Upper lobe of left lung (tissue), 6 donors: ENCODE results near the gene SLC2A11. TPM values are rescaled to one million over a fixed set of nuclear protein-coding genes. Genes with fewer than 3 reads are reported as not detected.
"Not testable (repeated sequence)": the region's sequence is repeated elsewhere in the genome, so short reads cannot be mapped to it uniquely, and the experiment has no call there.

Source experiments
- ATAC-seq, 2 donors: fragments of 200-7000 bp; cut with Tn5 transposase; one replicate each; pipeline ENCODE4 v1.9.1; 2022; ENCODE audit warnings: mild to moderate bottlenecking in 2 of 2, moderate library complexity in 2 of 2; ENCODE audit not compliant: low FRiP score in 2 of 2
- DNase-seq, 2 donors: peaks; one replicate each; pipeline ENCODE4 v3.0.0-alpha.2; 2019 to 2020
- H3K27ac ChIP-seq, 4 donors: fragments of 200-600 bp; sonication (generic); one replicate each; pipeline ENCODE4 v1.5.1; 2016 to 2019
- H3K27me3 ChIP-seq, 4 donors: fragments of 200-600 bp; sonication (generic); one replicate each; pipeline ENCODE4 v1.5.1; 2017 to 2019
- H3K36me3 ChIP-seq, 4 donors: fragments of 200-600 bp; sonication (generic); one replicate each; pipeline ENCODE4 v1.5.1; 2016 to 2019
- H3K4me1 ChIP-seq, 4 donors: fragments of 200-600 bp; sonication (generic); one replicate each; pipeline ENCODE4 v1.5.1; 2018 to 2019
- H3K4me3 ChIP-seq, 4 donors: fragments of 200-600 bp; sonication (generic); one replicate each; pipeline ENCODE4 v1.5.1; 2017 to 2019; ENCODE audit warnings: mild to moderate bottlenecking in 2 of 4, moderate library complexity in 1 of 4
- H3K9me3 ChIP-seq, 4 donors: fragments of 200-600 bp; sonication (generic); one replicate each; pipeline ENCODE4 v1.5.1; 2018 to 2019
- EP300 ChIP-seq, 4 donors: sonication (generic); formaldehyde crosslinking; IDR thresholded peaks; one replicate each; pipeline ENCODE4 v1.5.1; 2017; ENCODE audit warnings: antibody characterized with exemption in 4 of 4, control low read depth in 2 of 4
- POLR2A ChIP-seq, 4 donors: fragments of 450-650 bp; IDR thresholded peaks; one replicate each; pipeline ENCODE4 v1.5.1; 2016 to 2017; ENCODE audit warnings: antibody characterized with exemption in 4 of 4, mild to moderate bottlenecking in 2 of 4
- POLR2AphosphoS5 ChIP-seq, 2 donors: sonication (generic); formaldehyde crosslinking; IDR thresholded peaks; one replicate each; pipeline ENCODE4 v1.5.1; 2017; ENCODE audit warnings: antibody characterized with exemption in 2 of 2
- WGBS, 2 donors: methylation state at CpG; one replicate each; pipeline ENCODE4 v1.1.5; 2017 to 2018; 5-methylcytosine and 5-hydroxymethylcytosine counted together
- total RNA-seq, 6 donors: library from RNA; depleted of rRNA in 4 of 6; stranded (reverse); fragments of >200 nt in 4 of 6; gene quantifications; one replicate each; pipeline versions ENCODE4 v1.1.0 to v1.2.1, GENCODE V29; 2016 to 2021
- TF ChIP-seq, protein P1 (sequence below), 6 experiments: fragments of 450-650 bp in 4 of 6; fragments of 200-600 bp in 2 of 6; sonication (generic) in 2 of 6; IDR thresholded peaks; one replicate each; pipeline ENCODE4 v1.5.1; 2016 to 2019; ENCODE audit warnings: antibody characterized with exemption in 6 of 6
- donor health status: DM: no; HTN: no; CAD: no; lungs with moderate emphysema.
- donor health status: DM: no; HTN: yes; CAD: no; lungs with severe emphysema.

Gene SLC2A11
- total RNA-seq, 6 donors from 2014 or later: 9.9 to 31.4 (median 16.5) TPM

DNA sequence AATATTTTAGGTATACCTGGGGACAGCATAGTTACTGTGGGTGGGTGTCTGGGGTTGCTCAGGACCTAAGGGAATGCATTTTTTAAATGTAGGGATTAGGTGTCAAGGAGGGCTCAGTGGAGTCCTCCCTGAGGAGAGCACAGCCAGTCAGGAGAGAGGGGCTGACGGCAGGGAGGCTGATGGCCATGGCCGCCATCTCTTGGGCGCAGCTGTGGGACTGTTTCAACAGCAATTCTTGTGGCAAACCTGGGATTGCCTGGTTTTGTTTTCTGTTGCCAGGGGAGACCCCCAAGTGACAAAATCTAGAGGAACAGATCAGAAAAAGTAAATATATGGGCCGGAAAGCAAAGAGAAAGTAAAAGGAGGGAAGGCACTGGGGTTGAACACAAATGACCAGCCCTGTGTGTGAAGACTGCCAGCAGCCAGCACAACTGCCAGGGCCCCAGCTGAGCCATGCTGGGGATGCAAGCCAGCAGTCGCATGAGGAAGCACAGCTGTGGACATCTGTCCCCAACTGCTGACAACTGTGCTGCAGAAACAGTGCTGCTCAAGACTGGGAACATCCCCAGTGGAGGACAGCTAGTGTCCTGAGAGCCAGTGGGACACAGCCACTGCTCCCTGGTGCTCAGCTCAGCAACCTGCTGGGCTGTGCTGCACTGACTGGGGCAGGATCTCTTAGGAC, 47.0 kb downstream of the SLC2A11 start:
- H3K27ac ChIP-seq: peak overlapping the region in 2 of 4 donors; percentile 17 to 64
- DNase-seq: peak; percentile 23 to 75
- WGBS, 2 donors: 64 to 66% methylated on average over 5 of the region's 5 CpGs
- H3K36me3 ChIP-seq: no peaks in the 10 kb centered on the region
- TF ChIP-seq POLR2A (IDR thresholded peaks at IDR 0.05) (no peak), POLR2AphosphoS5 (IDR thresholded peaks at IDR 0.05) (peak; percentile 49 to 67)
- no peaks in the 10 kb centered on the region for H3K9me3 ChIP-seq
- H3K4me3 ChIP-seq: peak overlapping the region in 1 of 4 donors; percentile 5
- H3K4me1 ChIP-seq: peaks cover 0 to 4% (median 0%) of the 10 kb centered on the region in 4 donors
- no peaks in the 10 kb centered on the region for H3K27me3 ChIP-seq
- ATAC-seq: peak in 1 of 2 donors; percentile 28

DNA sequence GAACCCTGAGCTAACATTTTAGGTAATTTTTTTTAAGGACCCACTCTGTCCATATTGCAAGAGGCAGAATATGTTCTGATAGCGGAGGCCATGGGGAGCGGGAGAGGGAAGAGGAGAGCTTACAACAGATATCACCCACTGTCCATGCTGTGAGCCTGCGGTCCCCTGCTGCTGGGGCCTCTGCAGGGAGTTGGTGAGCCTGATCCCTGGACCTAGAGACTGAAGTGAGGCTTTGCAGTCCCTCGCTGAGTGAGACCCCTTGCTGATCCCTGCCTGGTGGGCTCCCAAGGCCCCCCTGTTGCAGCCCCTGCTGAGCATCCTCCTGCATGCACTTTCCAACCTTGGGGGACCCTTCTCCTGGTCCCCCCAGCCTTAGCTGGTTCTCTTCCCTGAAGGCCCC, 49.0 kb downstream of the SLC2A11 start:
- no peak for TF ChIP-seq POLR2A (IDR thresholded peaks at IDR 0.05)
- TF ChIP-seq, protein P1, sequence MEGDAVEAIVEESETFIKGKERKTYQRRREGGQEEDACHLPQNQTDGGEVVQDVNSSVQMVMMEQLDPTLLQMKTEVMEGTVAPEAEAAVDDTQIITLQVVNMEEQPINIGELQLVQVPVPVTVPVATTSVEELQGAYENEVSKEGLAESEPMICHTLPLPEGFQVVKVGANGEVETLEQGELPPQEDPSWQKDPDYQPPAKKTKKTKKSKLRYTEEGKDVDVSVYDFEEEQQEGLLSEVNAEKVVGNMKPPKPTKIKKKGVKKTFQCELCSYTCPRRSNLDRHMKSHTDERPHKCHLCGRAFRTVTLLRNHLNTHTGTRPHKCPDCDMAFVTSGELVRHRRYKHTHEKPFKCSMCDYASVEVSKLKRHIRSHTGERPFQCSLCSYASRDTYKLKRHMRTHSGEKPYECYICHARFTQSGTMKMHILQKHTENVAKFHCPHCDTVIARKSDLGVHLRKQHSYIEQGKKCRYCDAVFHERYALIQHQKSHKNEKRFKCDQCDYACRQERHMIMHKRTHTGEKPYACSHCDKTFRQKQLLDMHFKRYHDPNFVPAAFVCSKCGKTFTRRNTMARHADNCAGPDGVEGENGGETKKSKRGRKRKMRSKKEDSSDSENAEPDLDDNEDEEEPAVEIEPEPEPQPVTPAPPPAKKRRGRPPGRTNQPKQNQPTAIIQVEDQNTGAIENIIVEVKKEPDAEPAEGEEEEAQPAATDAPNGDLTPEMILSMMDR (IDR thresholded peaks at IDR 0.05): no peak
- TF ChIP-seq POLR2AphosphoS5 (IDR thresholded peaks at IDR 0.05): no peak
- no peak for TF ChIP-seq EP300 (IDR thresholded peaks at IDR 0.05)
- Histone ChIP-seq H3K36me3 (no peaks in the 10 kb centered on the region), H3K9me3 (no peaks in the 10 kb centered on the region), H3K27me3 (no peaks in the 10 kb centered on the region), H3K4me1 (peaks cover 0 to 4% (median 0%) of the 10 kb centered on the region in 4 donors), H3K4me3 (no peak overlapping the region), H3K27ac (no peak overlapping the region)
- peak in 1 of 2 donors; percentile 37 for DNase-seq
- ATAC-seq: peak in 1 of 2 donors; percentile 5
- 92 to 95% methylated on average over 3 to 4 of the region's 4 CpGs for WGBS, 2 donors

DNA sequence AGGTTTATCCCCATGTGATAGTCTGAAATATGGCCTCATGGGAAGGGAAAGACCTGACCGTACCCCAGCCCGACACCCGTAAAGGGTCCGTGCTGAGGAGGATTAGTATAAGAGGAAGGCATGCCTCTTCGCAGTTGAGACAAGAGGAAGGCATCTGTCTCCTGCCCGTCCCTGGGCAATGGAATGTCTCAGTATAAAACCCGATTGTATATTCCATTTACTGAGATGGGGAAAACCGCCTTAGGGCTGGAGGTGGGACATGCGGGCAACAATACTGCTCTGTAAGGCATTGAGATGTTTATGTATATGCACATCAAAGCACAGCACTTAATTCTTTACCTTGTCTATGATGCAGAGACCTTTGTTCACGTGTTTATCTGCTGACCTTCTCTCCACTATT, 49.7 kb downstream of the SLC2A11 start:
- H3K4me1 ChIP-seq, ATAC-seq: not testable (repeated sequence)
- 62 to 71% methylated on average over 10 of the region's 10 CpGs for WGBS, 2 donors

DNA sequence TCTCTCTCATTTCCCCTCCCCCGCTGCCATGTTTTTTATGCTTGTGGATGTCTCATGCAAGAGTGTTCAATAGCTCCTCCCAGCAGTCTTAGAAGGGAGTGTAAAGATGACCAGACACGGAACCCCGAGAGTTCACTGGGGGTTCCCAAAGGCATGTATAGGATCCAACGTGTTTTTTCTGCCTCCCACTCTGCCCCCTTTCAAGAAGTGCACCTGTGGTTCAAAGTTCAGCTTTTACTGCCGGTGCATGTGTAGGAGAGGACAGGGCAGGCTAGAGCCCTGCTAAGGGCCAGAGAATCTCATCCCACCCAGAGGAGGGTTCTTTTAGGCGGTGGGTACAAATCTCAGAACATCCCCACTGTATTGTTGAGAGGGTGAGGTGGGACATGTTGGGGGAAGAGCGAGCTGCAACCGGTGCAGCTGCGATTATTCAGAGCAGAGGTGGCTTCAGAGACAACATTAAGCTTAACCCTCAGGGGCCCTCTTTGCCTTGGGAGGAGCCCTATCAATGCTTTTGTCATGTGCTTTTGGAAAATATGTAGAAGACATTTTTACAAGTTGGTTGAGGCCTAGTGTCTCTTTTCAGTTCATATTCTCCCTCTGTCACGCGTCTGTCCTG, 51.0 kb downstream of the SLC2A11 start:
- Histone ChIP-seq H3K27me3 (no peaks in the 10 kb centered on the region), H3K4me1 (peaks cover 5 to 10% (median 7%) of the 10 kb centered on the region in 4 donors), H3K9me3 (no peaks in the 10 kb centered on the region), H3K27ac (no peak overlapping the region), H3K4me3 (no peak overlapping the region), H3K36me3 (no peaks in the 10 kb centered on the region)
- TF ChIP-seq, protein P1 (IDR thresholded peaks at IDR 0.05): no peak
- TF ChIP-seq EP300 (IDR thresholded peaks at IDR 0.05) (no peak), POLR2AphosphoS5 (IDR thresholded peaks at IDR 0.05) (no peak), POLR2A (IDR thresholded peaks at IDR 0.05) (no peak)
- WGBS, 2 donors: 80 to 87% methylated on average over 11 of the region's 11 CpGs
- DNase-seq (no peak), ATAC-seq (no peak)

More for the DNA sequence above, 49.7 kb downstream of the SLC2A11 start:
- not testable (repeated sequence) for H3K4me3 ChIP-seq, H3K27me3 ChIP-seq, H3K27ac ChIP-seq, H3K9me3 ChIP-seq, H3K36me3 ChIP-seq, DNase-seq

DNA sequence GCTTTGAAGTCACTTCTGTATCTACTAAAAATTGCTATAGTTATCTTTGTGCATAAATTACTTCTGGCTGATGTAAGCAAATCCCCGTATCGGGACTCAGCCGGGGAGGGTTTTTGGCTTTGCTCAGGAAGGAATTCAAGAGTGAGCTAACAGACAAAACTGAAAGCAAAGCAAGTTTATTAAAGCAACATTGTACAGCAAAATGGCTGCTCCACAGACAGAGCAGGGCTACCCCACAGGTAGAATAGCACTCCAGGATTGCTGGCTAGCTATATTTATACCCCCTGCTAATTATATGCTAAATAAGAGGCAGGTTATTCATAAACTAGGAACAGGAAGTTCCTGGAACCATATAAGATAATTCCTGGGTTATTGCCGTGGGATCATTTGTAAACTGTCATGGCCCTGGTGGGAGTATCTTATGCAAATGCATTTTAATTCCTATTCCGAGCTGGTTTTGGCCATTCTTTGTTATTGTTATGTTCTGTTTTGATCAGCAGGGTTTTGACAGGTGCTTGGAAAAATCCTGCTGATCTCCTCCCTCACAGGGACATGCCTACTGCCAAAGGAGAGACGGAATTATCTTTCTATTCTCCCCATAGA, 51.7 kb downstream of the SLC2A11 start:
- Histone ChIP-seq H3K36me3 (no peaks in the 10 kb centered on the region), H3K4me1 (peaks cover 5 to 10% (median 9%) of the 10 kb centered on the region in 4 donors), H3K27ac (no peak overlapping the region), H3K4me3 (peak overlapping the region in 1 of 4 donors; percentile 18), H3K27me3 (no peaks in the 10 kb centered on the region), H3K9me3 (no peaks in the 10 kb centered on the region)
- 55 to 62% methylated on average over 6 of the region's 6 CpGs for WGBS, 2 donors
- DNase-seq (no peak), ATAC-seq (no peak)
- no peak for TF ChIP-seq EP300 (IDR thresholded peaks at IDR 0.05)
- TF ChIP-seq, protein P1 (IDR thresholded peaks at IDR 0.05): no peak
- TF ChIP-seq POLR2AphosphoS5 (IDR thresholded peaks at IDR 0.05): no peak
- TF ChIP-seq POLR2A (IDR thresholded peaks at IDR 0.05): no peak
